K562 (cell line): ENCODE data around the gene MRPL32. TPM values are rescaled to one million over a fixed set of nuclear protein-coding genes. Genes with fewer than 3 reads are reported as not detected.

ENCODE experiments used
- ATAC-seq: fragments of 200-7000 bp; cut with Tn5 transposase; 3 replicates; pipeline ENCODE4 v1.9.1; 2020; ENCODE audit warnings: moderate library complexity
- BruUV-seq: library from RNA; stranded (reverse); fragments of 400-500 nt; replicated peaks from 2 replicates; lab custom pipeline; 2021; lab: Mats Ljungman, UMichigan
- CTCF ChIA-PET: fragments of 300-600 bp; formaldehyde crosslinking; extraction: SDS; loops from one replicate; lab custom pipeline; 2021; ENCODE audit warnings: low intra/inter-chr PET ratio; lab: Yijun Ruan, JAX
- POLR2A ChIA-PET: fragments of 300-600, 350-650 bp; sonication (Branson Sonifier 250); formaldehyde crosslinking; extraction: SDS; loops from one replicate; lab custom pipeline; 2021; ENCODE audit warnings: antibody characterized with exemption, inconsistent platforms; lab: Yijun Ruan, JAX
- DNase-seq, 4 experiments: peaks; one replicate each; pipeline versions ENCODE4 v3.0.0 to v3.0.0-alpha.2; 2011 to 2018; ENCODE audit warnings: low spot score in 3 of 4, mixed read lengths in 3 of 4; ENCODE audit errors: extremely low read depth in 1 of 4
- FAIRE-seq: peaks from 2 replicates; lab custom pipeline; 2011; peaks lifted over from hg19 to GRCh38; lab: Jason Lieb, UNC
- H2AFZ ChIP-seq: 2 replicates; pipeline ENCODE4 v1.6.0; 2011; ENCODE audit warnings: low read depth, low read length, control low read depth, inconsistent platforms
- H3K27ac ChIP-seq: fragments of 200-600 bp; 3 replicates; pipeline ENCODE4 v1.8.0; 2011; ENCODE audit warnings: low read depth, mild to moderate bottlenecking, control low read depth, inconsistent platforms, low read length, moderate library complexity, mixed read lengths; ENCODE audit errors: extremely low read depth
- H3K27me3 ChIP-seq, 2 experiments: fragments of 300-600 bp in 1 of 2; 2 replicates in 1 of 2; 3 replicates in 1 of 2; pipeline versions ENCODE4 v1.6.0 to v1.8.0; 2011; ENCODE audit warnings: inconsistent platforms in 2 of 2, low read length in 2 of 2, mild to moderate bottlenecking in 1 of 2, mixed read lengths in 1 of 2, moderate library complexity in 1 of 2; ENCODE audit not compliant: control insufficient read depth in 2 of 2, insufficient read depth in 2 of 2
- H3K36me3 ChIP-seq: fragments of 300-600 bp; 3 replicates; pipeline ENCODE4 v1.8.0; 2011; ENCODE audit warnings: mild to moderate bottlenecking, low read length, inconsistent platforms; ENCODE audit not compliant: control insufficient read depth, insufficient read depth
- H3K4me1 ChIP-seq, 2 experiments: fragments of 200-600 bp in 1 of 2; replicated peaks in 1 of 2; 2 replicates in 1 of 2; 3 replicates in 1 of 2; pipeline versions ENCODE4 v1.5.1 to v1.8.0; 2011; ENCODE audit warnings: inconsistent platforms in 2 of 2, low read length in 2 of 2, mild to moderate bottlenecking in 1 of 2, mixed read lengths in 1 of 2, moderate library complexity in 1 of 2; ENCODE audit not compliant: control insufficient read depth in 2 of 2, insufficient read depth in 2 of 2
- H3K4me2 ChIP-seq: 2 replicates; pipeline ENCODE4 v1.6.1; 2011; ENCODE audit warnings: low read length, control low read depth, inconsistent platforms, mixed read lengths; ENCODE audit not compliant: insufficient read depth
- H3K4me3 ChIP-seq: fragments of 200-600 bp; sonication (generic), shearing (Covaris generic); 2 replicates; pipeline ENCODE4 v1.5.1; 2016; ENCODE audit warnings: control low read depth, inconsistent platforms
- H3K79me2 ChIP-seq: fragments of 200-600 bp; 3 replicates; pipeline ENCODE4 v1.8.0; 2011; ENCODE audit warnings: low read length, inconsistent platforms; ENCODE audit not compliant: control insufficient read depth, insufficient read depth
- H3K9ac ChIP-seq, 2 experiments: 2 replicates each; pipeline versions ENCODE4 v1.6.0 to v1.6.1; 2011; ENCODE audit warnings: low read depth in 2 of 2, low read length in 2 of 2, control low read depth in 1 of 2, inconsistent platforms in 1 of 2, mild to moderate bottlenecking in 1 of 2, mixed read lengths in 1 of 2; ENCODE audit not compliant: insufficient read depth in 1 of 2
- H3K9me1 ChIP-seq: one replicate; pipeline ENCODE4 v1.6.0; 2011; ENCODE audit warnings: inconsistent platforms, mild to moderate bottlenecking, low read length, moderate library complexity; ENCODE audit not compliant: control insufficient read depth, insufficient read depth
- H3K9me3 ChIP-seq: replicated peaks from 2 replicates; pipeline ENCODE4 v1.5.1; 2011; ENCODE audit warnings: low read depth, low read length, inconsistent platforms; ENCODE audit not compliant: control insufficient read depth, insufficient read depth
- H4K20me1 ChIP-seq: replicated peaks from 2 replicates; pipeline ENCODE4 v1.6.1; 2011; ENCODE audit warnings: low read length, inconsistent platforms, mixed read lengths; ENCODE audit not compliant: control insufficient read depth, insufficient read depth
- MLX ChIP-seq, 2 experiments: fragments of 450-650 bp in 1 of 2; sonication (generic) in 1 of 2; formaldehyde crosslinking; conservative IDR thresholded peaks; 2 replicates each; pipeline versions ENCODE4 v1.4.0 to v1.8.1; 2020 to 2022; ENCODE audit warnings: mild to moderate bottlenecking in 1 of 2, missing genetic modification reagents in 1 of 2
- NFXL1 ChIP-seq: fragments of 450-650 bp; formaldehyde crosslinking; IDR thresholded peaks from 2 replicates; pipeline ENCODE4 v1.4.0; 2021; ENCODE audit warnings: mild to moderate bottlenecking
- NR2C2 ChIP-seq, 2 experiments: fragments of 200-800 bp in 1 of 2; sonication (Bioruptor generic) in 1 of 2; sonication (generic) in 1 of 2; formaldehyde crosslinking in 1 of 2; IDR thresholded peaks; 2 replicates each; pipeline versions ENCODE4 v1.6.1 to v1.8.0; 2016 to 2022; ENCODE audit warnings: mild to moderate bottlenecking in 1 of 2, missing compliant biosample characterization in 1 of 2, missing genetic modification characterization in 1 of 2, missing genetic modification reagents in 1 of 2
- POLR3G ChIP-seq: IDR thresholded peaks from 2 replicates; pipeline ENCODE4 v1.6.1; 2011; ENCODE audit not compliant: insufficient read length, insufficient replicate concordance; ENCODE audit errors: extremely low read depth
- PPARD ChIP-seq: fragments of 250-450 bp; sonication (Bioruptor Pico); IDR thresholded peaks from 2 replicates; pipeline ENCODE4 v1.8.0; 2022; ENCODE audit warnings: inconsistent platforms, mild to moderate bottlenecking, moderate library complexity
- TFAM ChIP-seq: fragments of 250-450 bp; sonication (Bioruptor Pico); conservative IDR thresholded peaks from 2 replicates; pipeline ENCODE4 v1.5.0; 2021; ENCODE audit warnings: mild to moderate bottlenecking, moderate library complexity
- THRAP3 ChIP-seq: fragments of 450-650 bp; IDR thresholded peaks from 2 replicates; pipeline ENCODE4 v1.6.1; 2016; ENCODE audit warnings: mild to moderate bottlenecking, inconsistent platforms, borderline replicate concordance
- ZNF384 ChIP-seq: IDR thresholded peaks from 2 replicates; pipeline ENCODE4 v1.6.1; 2012; ENCODE audit warnings: low read depth, low read length, improper control_type of control experiment
- ZNF445 ChIP-seq: fragments of 250-450 bp; sonication (Bioruptor Pico); IDR thresholded peaks from 2 replicates; pipeline ENCODE4 v1.4.0; 2020; ENCODE audit warnings: low read depth, mild to moderate bottlenecking, moderate library complexity
- WGBS: fragments of 100-300 bp; shearing (Covaris generic); methylation state at CpG from one replicate; pipeline ENCODE4 v1.1.6; 2016; ENCODE audit warnings: low coverage, mixed read lengths; ENCODE audit not compliant: insufficient coverage; ENCODE audit errors: missing lambda C conversion rate; 5-methylcytosine and 5-hydroxymethylcytosine counted together
- in situ Hi-C: fragments of 300-500 bp; cut with MboI; formaldehyde crosslinking; loops from 4 replicates; pipeline ENCODE4 v1.15.0; 2018; ENCODE audit warnings: inconsistent platforms, mixed read lengths
- intact Hi-C: fragments of 100-400 bp; cut with micrococcal nuclease; formaldehyde crosslinking; loops from 2 replicates; pipeline ENCODE4 v1.14.2; 2022
- polyA plus RNA-seq, 8 experiments: library from polyadenylated mRNA; depleted of rRNA in 4 of 8; stranded (reverse) in 5 of 8; unstranded in 3 of 8; fragments of >200 nt; fragmentation: Nextera tagmentation in 2 of 8; fragmentation: Illumina TruSeq in 1 of 8; extraction: Ambion mirVana in 2 of 8; extraction: Trizol in 1 of 8; gene quantifications; 2 replicates each; pipeline versions ENCODE4 v1.2.1 to v1.2.3, GENCODE V29; 2011 to 2014; ENCODE audit warnings: inconsistent platforms in 1 of 8, missing spikeins in 1 of 8
- total RNA-seq, 7 experiments: library from RNA; depleted of rRNA in 6 of 7; stranded (reverse); fragments of >200 nt in 6 of 7; fragmentation: Illumina TruSeq in 2 of 7; extraction: Trizol in 2 of 7; gene quantifications; 2 replicates each; pipeline versions ENCODE4 v1.2.1 to v1.2.3, GENCODE V29; 2011 to 2021; ENCODE audit warnings: low replicate concordance in 1 of 7
- TF ChIP-seq, protein P1 (sequence below): fragments of 450-650 bp; IDR thresholded peaks from 2 replicates; pipeline ENCODE4 v1.6.1; 2016; ENCODE audit warnings: mild to moderate bottlenecking
- TF ChIP-seq, protein P2 (sequence below): IDR thresholded peaks from 3 replicates; pipeline ENCODE4 v1.6.1; 2011; ENCODE audit warnings: borderline replicate concordance, mild to moderate bottlenecking, moderate library complexity; ENCODE audit not compliant: insufficient read length; ENCODE audit errors: extremely low read depth
- TF ChIP-seq, protein P3 (sequence below): fragments of 450-650 bp; IDR thresholded peaks from 2 replicates; pipeline ENCODE4 v1.6.1; 2016; ENCODE audit warnings: low read depth, mild to moderate bottlenecking, moderate library complexity

Gene MRPL32
- total and polyA plus RNA-seq, 9 of the 15 experiments (the other 6 are each of a cell fraction or from before 2014, with no cell fraction given), result 75.5 to 351 (median 138) TPM

DNA sequence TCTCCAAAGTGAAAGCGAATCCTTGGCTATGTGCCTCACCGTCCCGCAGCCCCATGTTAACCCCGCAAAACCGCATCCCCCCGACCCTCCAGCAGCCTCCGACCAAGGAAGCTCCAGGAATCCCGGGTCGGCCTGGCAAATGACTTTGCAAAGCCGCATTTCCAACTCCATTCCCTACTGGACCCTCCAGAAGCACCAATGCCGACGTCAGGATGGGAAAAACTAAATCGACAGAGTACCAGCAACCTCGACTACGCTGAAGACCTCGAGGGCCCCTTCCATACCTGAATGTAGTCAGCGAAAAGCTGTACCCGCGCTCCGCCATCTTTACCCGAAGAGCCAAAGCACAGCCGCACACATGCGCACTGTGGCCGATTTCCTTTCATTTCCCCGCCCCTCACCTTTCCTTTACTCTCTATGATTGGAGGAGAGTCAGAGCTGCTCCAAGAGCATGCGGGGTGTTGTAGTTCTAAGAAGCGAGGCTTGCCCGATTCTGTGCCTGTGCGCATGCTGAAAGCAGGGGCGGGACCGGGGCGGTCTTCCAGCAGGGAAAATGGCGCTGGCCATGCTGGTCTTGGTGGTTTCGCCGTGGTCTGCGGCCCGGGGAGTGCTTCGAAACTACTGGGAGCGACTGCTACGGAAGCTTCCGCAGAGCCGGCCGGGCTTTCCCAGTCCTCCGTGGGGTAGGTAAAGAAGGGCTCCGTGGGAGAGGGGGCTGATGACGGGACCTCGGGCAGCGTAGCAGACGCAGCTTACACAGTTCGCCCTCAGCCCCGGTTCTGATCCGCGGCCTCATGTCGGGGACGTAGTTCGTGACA lies at the start of gene MRPL32, which contains the start of gene PSMA2 (continued):
- TF ChIP-seq NR2C2 (CRISPR knock-in tag; IDR thresholded peaks at IDR 0.05) (no peak), NR2C2 (tag; IDR thresholded peaks at IDR 0.05) (peak; percentile 83), PPARD (CRISPR knock-in tag) (no peak), ZNF445 (CRISPR knock-in tag) (no peak)
- TF ChIP-seq, protein P1, sequence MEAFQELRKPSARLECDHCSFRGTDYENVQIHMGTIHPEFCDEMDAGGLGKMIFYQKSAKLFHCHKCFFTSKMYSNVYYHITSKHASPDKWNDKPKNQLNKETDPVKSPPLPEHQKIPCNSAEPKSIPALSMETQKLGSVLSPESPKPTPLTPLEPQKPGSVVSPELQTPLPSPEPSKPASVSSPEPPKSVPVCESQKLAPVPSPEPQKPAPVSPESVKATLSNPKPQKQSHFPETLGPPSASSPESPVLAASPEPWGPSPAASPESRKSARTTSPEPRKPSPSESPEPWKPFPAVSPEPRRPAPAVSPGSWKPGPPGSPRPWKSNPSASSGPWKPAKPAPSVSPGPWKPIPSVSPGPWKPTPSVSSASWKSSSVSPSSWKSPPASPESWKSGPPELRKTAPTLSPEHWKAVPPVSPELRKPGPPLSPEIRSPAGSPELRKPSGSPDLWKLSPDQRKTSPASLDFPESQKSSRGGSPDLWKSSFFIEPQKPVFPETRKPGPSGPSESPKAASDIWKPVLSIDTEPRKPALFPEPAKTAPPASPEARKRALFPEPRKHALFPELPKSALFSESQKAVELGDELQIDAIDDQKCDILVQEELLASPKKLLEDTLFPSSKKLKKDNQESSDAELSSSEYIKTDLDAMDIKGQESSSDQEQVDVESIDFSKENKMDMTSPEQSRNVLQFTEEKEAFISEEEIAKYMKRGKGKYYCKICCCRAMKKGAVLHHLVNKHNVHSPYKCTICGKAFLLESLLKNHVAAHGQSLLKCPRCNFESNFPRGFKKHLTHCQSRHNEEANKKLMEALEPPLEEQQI, result no peak

- Histone ChIP-seq H3K9ac (no peak overlapping the region), H3K79me2 (no peaks in the 10 kb centered on the region), H3K36me3 (no peaks in the 10 kb centered on the region), H4K20me1 (no peaks in the 10 kb centered on the region), H3K4me2 (no peak overlapping the region), H3K9me3 (no peaks in the 10 kb centered on the region), H2AFZ (no peak overlapping the region), H3K9me1 (no peaks in the 10 kb centered on the region), H3K4me1 (peaks cover 3 to 26% of the 10 kb centered on the region in 2 experiments; a peak in 2 of 5 replicates), H3K27ac (no peak overlapping the region), H3K27me3 (no peaks in the 10 kb centered on the region), H3K4me3 (no peak overlapping the region)
- 61% methylated on average over 6 of the region's 6 CpGs for WGBS
- BruUV-seq, result no TSS peak
- DNase-seq, result no peak
- no peak for ATAC-seq
- POLR2A ChIA-PET, result no interaction called here
- FAIRE-seq, result no peak
- in situ Hi-C loops, result no loop called here
- intact Hi-C loops, result no loop called here
- CTCF ChIA-PET, result no interaction called here
- no peak for TF ChIP-seq POLR3G
- TF ChIP-seq MLX (CRISPR knock-in tag; conservative IDR thresholded peaks at IDR 0.05), result no peak
- TF ChIP-seq THRAP3, result no peak
- TF ChIP-seq NFXL1 (CRISPR knock-in tag), result no peak
- TF ChIP-seq TFAM (CRISPR knock-in tag), result no peak
- TF ChIP-seq, protein P2, sequence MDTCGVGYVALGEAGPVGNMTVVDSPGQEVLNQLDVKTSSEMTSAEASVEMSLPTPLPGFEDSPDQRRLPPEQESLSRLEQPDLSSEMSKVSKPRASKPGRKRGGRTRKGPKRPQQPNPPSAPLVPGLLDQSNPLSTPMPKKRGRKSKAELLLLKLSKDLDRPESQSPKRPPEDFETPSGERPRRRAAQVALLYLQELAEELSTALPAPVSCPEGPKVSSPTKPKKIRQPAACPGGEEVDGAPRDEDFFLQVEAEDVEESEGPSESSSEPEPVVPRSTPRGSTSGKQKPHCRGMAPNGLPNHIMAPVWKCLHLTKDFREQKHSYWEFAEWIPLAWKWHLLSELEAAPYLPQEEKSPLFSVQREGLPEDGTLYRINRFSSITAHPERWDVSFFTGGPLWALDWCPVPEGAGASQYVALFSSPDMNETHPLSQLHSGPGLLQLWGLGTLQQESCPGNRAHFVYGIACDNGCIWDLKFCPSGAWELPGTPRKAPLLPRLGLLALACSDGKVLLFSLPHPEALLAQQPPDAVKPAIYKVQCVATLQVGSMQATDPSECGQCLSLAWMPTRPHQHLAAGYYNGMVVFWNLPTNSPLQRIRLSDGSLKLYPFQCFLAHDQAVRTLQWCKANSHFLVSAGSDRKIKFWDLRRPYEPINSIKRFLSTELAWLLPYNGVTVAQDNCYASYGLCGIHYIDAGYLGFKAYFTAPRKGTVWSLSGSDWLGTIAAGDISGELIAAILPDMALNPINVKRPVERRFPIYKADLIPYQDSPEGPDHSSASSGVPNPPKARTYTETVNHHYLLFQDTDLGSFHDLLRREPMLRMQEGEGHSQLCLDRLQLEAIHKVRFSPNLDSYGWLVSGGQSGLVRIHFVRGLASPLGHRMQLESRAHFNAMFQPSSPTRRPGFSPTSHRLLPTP, result no peak
- no peak for TF ChIP-seq ZNF445 (CRISPR knock-in tag)
- TF ChIP-seq, protein P3, sequence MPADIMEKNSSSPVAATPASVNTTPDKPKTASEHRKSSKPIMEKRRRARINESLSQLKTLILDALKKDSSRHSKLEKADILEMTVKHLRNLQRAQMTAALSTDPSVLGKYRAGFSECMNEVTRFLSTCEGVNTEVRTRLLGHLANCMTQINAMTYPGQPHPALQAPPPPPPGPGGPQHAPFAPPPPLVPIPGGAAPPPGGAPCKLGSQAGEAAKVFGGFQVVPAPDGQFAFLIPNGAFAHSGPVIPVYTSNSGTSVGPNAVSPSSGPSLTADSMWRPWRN, result no peak
- TF ChIP-seq ZNF384, result no peak
Measured at GRCh38 chr7:42883950-42884349, 48.2 kb upstream of the MRPL32 start.
